PC-3 (cell line): Measurements from ENCODE around the gene BMS1.

Experiments used
- CTCF ChIP-seq: fragments of 300-600 bp; sonication (generic); conservative IDR thresholded peaks from 2 replicates; pipeline ENCODE4 v1.5.1; 2017; ENCODE audit warnings: antibody characterized with exemption, low read depth, mild to moderate bottlenecking, low read length
- EZH2 ChIP-seq: fragments of 300-600 bp; sonication (generic); IDR thresholded peaks from one replicate; pipeline ENCODE4 v1.6.1; 2017; ENCODE audit warnings: antibody characterized with exemption, mild to moderate bottlenecking, low read length; ENCODE audit not compliant: unreplicated experiment

DNA sequence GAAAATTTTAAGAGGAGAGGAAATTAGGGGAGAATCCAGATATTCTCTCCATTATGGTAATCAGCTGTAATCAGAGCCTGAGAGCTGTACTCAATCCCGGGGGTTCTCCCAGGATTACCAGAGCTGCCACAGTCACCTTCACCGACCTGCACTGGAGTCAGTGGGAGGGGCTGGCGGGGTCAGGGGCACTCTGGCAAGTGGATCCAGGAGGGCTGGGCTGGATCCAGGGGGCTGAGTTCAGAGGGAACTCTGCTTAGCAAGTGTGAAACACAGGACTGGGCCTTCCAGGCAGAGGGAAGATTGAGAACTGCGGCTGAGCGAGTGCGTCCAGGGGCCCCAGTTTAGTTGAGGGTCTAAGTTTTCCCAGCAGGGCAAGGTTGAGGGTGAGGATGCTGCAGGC lies 89.2 kb downstream of the BMS1 start:
- TF ChIP-seq CTCF: no peak
- no peak for TF ChIP-seq EZH2
